ENCODE data around the gene EREG. TPM values are rescaled to one million over a fixed set of nuclear protein-coding genes. Genes with fewer than 3 reads are reported as not detected.

Gene EREG
- total RNA-seq, 1 experiment from 2014 or later = 0.46 TPM

- Histone ChIP-seq H3K27ac (no peak overlapping the region), H3K79me2 (ENCODE audit: low read depth) (no peaks in the 10 kb centered on the region), H3K27me3 (ENCODE audit: insufficient read depth, low read depth) (no peaks in the 10 kb centered on the region), H4K20me1 (ENCODE audit: insufficient read depth) (no peaks in the 10 kb centered on the region), H3K4me2 (no peak overlapping the region), H3K9me2 (ENCODE audit: insufficient read depth) (no peaks in the 10 kb centered on the region), H3K36me3 (ENCODE audit: low read depth) (no peaks in the 10 kb centered on the region), H3K4me3 (no peak overlapping the region), H2AFZ (no peak overlapping the region), H3K4me1 (replicated peaks; ENCODE audit: insufficient read depth) (peaks cover 16% of the 10 kb centered on the region; the same call in 1 of the 2 replicates), H3F3A (ENCODE audit: insufficient read depth, low read depth) (no peaks in the 10 kb centered on the region), H3K9me3 (ENCODE audit: insufficient read depth, low read depth) (no peaks in the 10 kb centered on the region; the same call in 1 of the 2 replicates)
- BruUV-seq (replicated peaks) = no TSS peak
- POLR2A ChIA-PET (ENCODE audit: unreplicated experiment) = no interaction called here
- TF ChIP-seq CTCF (conservative IDR thresholded peaks at IDR 0.05) (no peak), EZH2 (IDR thresholded peaks at IDR 0.05; ENCODE audit: low read depth) (no peak)
- DNase-seq = no peak
- intact Hi-C loops (cut with micrococcal nuclease; ENCODE audit: unreplicated experiment) = no loop called here
- CTCF ChIA-PET = no interaction called here
Observed at GRCh38 chr4:74420863-74421262, 55.9 kb downstream of the EREG start.

GRCh38 chr4:74423104-74423503 is 58.2 kb downstream of the EREG start:
- CTCF ChIA-PET = no interaction called here
- Histone ChIP-seq H3K9me3 (ENCODE audit: insufficient read depth, low read depth) (no peaks in the 10 kb centered on the region; the same call in 1 of the 2 replicates), H3K4me1 (replicated peaks; ENCODE audit: insufficient read depth) (peaks cover 16% of the 10 kb centered on the region; the same call in 1 of the 2 replicates), H2AFZ (no peak overlapping the region), H3F3A (ENCODE audit: insufficient read depth, low read depth) (no peaks in the 10 kb centered on the region), H3K4me2 (no peak overlapping the region), H4K20me1 (ENCODE audit: insufficient read depth) (no peaks in the 10 kb centered on the region), H3K4me3 (no peak overlapping the region), H3K36me3 (ENCODE audit: low read depth) (no peaks in the 10 kb centered on the region), H3K79me2 (ENCODE audit: low read depth) (no peaks in the 10 kb centered on the region), H3K9me2 (ENCODE audit: insufficient read depth) (no peaks in the 10 kb centered on the region), H3K27me3 (ENCODE audit: insufficient read depth, low read depth) (no peaks in the 10 kb centered on the region), H3K27ac (no peak overlapping the region)
- TF ChIP-seq EZH2 (IDR thresholded peaks at IDR 0.05; ENCODE audit: low read depth) (no peak), CTCF (conservative IDR thresholded peaks at IDR 0.05) (no peak)
- POLR2A ChIA-PET (ENCODE audit: unreplicated experiment) = no interaction called here
- intact Hi-C loops (cut with micrococcal nuclease; ENCODE audit: unreplicated experiment) = no loop called here
- BruUV-seq (replicated peaks) = no TSS peak
- no peak for DNase-seq

- Histone ChIP-seq H4K20me1 (ENCODE audit: insufficient read depth) (no peaks in the 10 kb centered on the region), H3F3A (ENCODE audit: insufficient read depth, low read depth) (no peaks in the 10 kb centered on the region), H3K4me2 (no peak overlapping the region), H3K36me3 (ENCODE audit: low read depth) (no peaks in the 10 kb centered on the region), H2AFZ (no peak overlapping the region), H3K4me1 (replicated peaks; ENCODE audit: insufficient read depth) (peaks cover 18% of the 10 kb centered on the region; the same call in 1 of the 2 replicates), H3K79me2 (ENCODE audit: low read depth) (no peaks in the 10 kb centered on the region), H3K27ac (no peak overlapping the region), H3K9me3 (ENCODE audit: insufficient read depth, low read depth) (no peaks in the 10 kb centered on the region), H3K27me3 (ENCODE audit: insufficient read depth, low read depth) (no peaks in the 10 kb centered on the region), H3K4me3 (no peak overlapping the region), H3K9me2 (ENCODE audit: insufficient read depth) (no peaks in the 10 kb centered on the region)
- no peak for DNase-seq
- ChIA-PET POLR2A (ENCODE audit: unreplicated experiment) (no interaction called here), CTCF (no interaction called here)
- BruUV-seq (replicated peaks) = no TSS peak
- TF ChIP-seq EZH2 (IDR thresholded peaks at IDR 0.05; ENCODE audit: low read depth) (no peak), CTCF (conservative IDR thresholded peaks at IDR 0.05) (no peak)
- intact Hi-C loops (cut with micrococcal nuclease; ENCODE audit: unreplicated experiment) = no loop called here
Observed at GRCh38 chr4:74424111-74424510, 59.2 kb downstream of the EREG start.

Data from PC-9 (cell line).